Heart left ventricle (tissue), 13 donors: ENCODE results near the gene TCF19.

Source experiments
- CTCF ChIP-seq, 12 donors: fragments of 200-600 bp; sonication (generic) in 4 of 12; IDR thresholded peaks; one replicate each; pipeline versions ENCODE4 v1.5.0 to v1.8.0; 2018 to 2022; ENCODE audit warnings: antibody characterized with exemption in 12 of 12, mild to moderate bottlenecking in 5 of 12
- POLR2A ChIP-seq, 2 donors: fragments of 450-650 bp; IDR thresholded peaks; one replicate each; pipeline ENCODE4 v1.6.1; 2017; ENCODE audit warnings: antibody characterized with exemption in 2 of 2, mild to moderate bottlenecking in 2 of 2, moderate library complexity in 2 of 2
- donor health status: ischemic (EF 13 %, LVEDD 7.1; RV severe dilation, severe dysfunction).
- donor health status: DM: no; HTN: yes; CAD: no.
- donor health status: DM: no; HTN: no; CAD: no.
- donor health status: ischemic (EF 25% LVEDD 6.9; RV normal size, moderate dysfunction).
- donor health status: ischemic (EF 25% LVEDD 5.7; RV mildly dilated, moderate dysfunction).
- donor health status: ischemic (EF 35%, LVEDD 5.7; RV mildly dilated, moderate dysfunction).
- donor health status: nonischemic (EF 11% LVEDD 7.7; RV severe dilation, severe dysfunction).
- donor health status: DM: yes; HTN: yes; CAD: no.
- donor health status: PGD.
- donor health status: ischemic (EF 29% LVEDD 5.4; RV normal size, mild dysfunction).
- donor health status: nonischemic (EF 23%, LVEDD 6.1; RV moderate dilation, normal function).

- TF ChIP-seq CTCF (IDR thresholded peaks at IDR 0.05) (no peak), POLR2A (IDR thresholded peaks at IDR 0.05) (no peak)
Observed at GRCh38 chr6:31208506-31208905, 50.1 kb downstream of the TCF19 start.
